ENCODE results near the gene BRPF3.
"Not testable (repeated sequence)": the region's sequence is repeated elsewhere in the genome, so short reads cannot be mapped to it uniquely, and the experiment has no call there.

The BRPF3 gene

GRCh38 chr6:36200998-36201596, 4.6 kb downstream of the BRPF3 start:
- DNase-seq = no peak

- DNase-seq = no peak
Measured at GRCh38 chr6:36201612-36202011, 5.1 kb downstream of the BRPF3 start.

- DNase-seq = no peak
Measured at GRCh38 chr6:36202101-36202500, 5.6 kb downstream of the BRPF3 start.

- no peak for DNase-seq
Measured at GRCh38 chr6:36204068-36204753, 7.7 kb downstream of the BRPF3 start.

GRCh38 chr6:36207155-36207554, 10.6 kb downstream of the BRPF3 start:
- DNase-seq = no peak

DNA sequence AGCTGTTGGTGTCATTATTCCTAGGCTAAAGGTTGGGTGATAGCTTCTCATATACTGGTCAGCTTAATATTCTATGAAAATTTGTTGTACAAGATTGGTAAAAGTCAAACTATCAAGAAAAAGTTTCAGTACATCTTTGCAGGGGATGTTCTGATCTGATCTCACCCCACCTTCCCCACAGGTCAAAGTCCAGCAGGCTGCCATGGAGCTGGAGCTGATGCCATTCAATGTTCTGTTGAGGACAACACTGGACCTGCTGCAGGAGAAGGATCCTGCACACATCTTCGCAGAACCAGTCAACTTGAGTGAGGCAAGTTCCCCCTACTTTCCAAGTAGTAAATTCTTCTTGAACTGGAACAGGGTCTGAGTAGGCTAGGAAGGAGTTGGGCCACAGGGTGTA, 13.1 kb downstream of the BRPF3 start:
- DNase-seq = no peak

GRCh38 chr6:36210182-36210581, 13.6 kb downstream of the BRPF3 start:
- no peak for DNase-seq

GRCh38 chr6:36210886-36211595, 14.5 kb downstream of the BRPF3 start:
- DNase-seq = no peak

GRCh38 chr6:36216559-36216958, 20.0 kb downstream of the BRPF3 start:
- no peak for DNase-seq

GRCh38 chr6:36217188-36217587, 20.6 kb downstream of the BRPF3 start:
- DNase-seq = no peak

GRCh38 chr6:36217946-36218345, 21.4 kb downstream of the BRPF3 start:
- DNase-seq = no peak

DNA sequence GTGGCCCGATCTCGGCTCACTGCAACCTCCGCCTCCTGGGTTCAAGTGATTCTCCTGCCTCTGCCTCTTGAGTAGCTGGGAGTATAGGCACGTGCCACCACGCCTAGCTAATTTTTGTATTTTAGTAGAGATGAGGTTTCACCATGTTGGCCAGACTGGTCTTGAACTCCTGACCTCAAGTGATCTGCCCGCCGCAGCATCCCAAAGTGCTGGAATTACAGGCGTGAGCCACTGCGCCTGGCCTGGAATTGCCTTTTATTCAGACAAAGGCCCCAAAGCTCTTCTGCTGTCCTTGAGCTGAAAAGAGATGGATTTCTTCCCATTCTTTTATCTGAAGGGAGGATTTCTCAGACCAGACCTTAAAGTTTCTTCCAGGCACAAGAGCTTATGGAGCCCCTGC, 22.0 kb downstream of the BRPF3 start:
- not testable (repeated sequence) for DNase-seq

DNA sequence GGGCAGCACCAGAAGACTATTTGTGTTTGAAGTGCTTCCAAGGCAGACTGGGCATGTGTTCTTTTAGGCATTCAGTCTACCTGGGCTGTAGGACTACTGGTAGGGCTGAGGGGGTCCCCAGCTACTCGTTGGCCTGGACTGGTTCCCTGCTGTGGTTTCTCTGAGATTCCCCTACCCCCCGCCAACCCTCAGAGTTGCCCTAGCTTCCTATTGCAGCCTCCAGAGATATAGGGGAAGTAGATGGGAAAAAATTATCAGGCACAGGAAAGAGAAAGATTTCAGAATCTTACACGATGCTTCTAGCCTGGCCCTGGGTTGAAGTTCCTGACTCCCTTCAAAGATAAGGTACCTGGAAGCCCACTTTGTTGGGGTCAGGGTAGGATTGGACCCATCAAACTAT, 22.5 kb downstream of the BRPF3 start:
- no peak for DNase-seq

- no peak for DNase-seq
Measured at GRCh38 chr6:36220226-36220625, 23.7 kb downstream of the BRPF3 start.

GRCh38 chr6:36221674-36222073, 25.1 kb downstream of the BRPF3 start:
- no peak for DNase-seq

DNA sequence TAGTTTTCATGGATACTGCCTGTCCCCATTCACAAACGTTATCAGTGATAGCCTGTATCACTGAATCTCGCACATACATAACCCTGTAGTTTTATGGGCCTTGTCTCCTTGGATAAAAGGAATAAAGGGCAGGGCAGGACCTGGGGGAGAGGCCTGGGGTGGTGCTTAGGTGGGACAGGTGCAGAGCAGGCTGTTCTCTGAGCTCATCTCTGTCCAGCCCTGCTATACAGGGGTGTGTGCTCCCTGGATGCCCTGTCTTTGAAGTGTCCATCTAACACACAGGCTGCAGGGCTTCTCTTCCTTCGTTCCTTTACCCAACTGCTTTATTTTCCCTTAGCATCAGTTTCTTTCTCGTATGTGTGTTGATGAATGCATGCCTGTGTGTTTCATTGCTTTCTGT, 26.4 kb downstream of the BRPF3 start:
- no peak for DNase-seq

GRCh38 chr6:36223706-36224105, 27.2 kb downstream of the BRPF3 start:
- DNase-seq = no peak

GRCh38 chr6:36224918-36225461, 28.4 kb downstream of the BRPF3 start:
- DNase-seq = peak; percentile 27

GRCh38 chr6:36226438-36227047, 30.0 kb downstream of the BRPF3 start:
- no peak for DNase-seq

DNA sequence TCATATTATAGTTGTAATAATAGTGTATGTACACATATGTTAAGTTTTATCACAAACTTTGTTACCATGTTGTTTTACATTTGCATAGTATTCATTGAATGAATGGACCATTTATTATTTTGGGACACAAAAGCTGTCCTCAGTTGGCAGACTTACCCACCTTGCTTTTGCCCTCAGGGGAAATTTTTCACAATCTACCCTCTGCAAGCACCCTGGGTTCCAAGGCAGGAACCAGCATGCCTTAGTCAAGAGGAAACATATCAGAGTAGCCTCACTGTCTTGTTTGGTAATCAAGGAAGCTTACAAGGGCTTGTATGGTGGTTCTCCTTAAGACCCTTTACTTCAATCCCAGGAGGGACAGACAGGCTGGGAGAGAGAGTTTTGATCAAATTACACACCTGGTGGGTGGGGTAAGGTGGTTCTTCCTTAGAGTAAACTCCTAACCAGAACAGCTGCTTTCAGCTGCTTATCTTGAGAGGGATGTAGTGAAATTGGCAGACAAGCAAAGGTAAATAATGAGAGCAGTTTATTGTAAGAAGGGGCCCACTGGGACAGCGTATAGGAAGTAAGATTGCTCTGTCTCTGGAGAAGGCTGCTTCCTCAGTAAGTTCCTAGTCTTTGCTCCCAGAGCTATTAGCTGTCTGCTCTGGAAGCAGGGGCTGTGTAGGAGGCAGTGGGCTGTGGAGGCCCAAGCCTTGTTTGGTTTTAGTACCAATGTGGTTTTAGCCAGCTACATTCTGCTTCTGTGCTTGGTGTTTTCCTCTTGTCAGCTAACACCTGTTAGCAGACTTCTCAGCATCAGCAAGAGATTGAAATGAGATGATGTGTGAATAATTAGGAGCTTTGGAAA, 31.1 kb downstream of the BRPF3 start:
- peak; percentile 69 for DNase-seq

DNA sequence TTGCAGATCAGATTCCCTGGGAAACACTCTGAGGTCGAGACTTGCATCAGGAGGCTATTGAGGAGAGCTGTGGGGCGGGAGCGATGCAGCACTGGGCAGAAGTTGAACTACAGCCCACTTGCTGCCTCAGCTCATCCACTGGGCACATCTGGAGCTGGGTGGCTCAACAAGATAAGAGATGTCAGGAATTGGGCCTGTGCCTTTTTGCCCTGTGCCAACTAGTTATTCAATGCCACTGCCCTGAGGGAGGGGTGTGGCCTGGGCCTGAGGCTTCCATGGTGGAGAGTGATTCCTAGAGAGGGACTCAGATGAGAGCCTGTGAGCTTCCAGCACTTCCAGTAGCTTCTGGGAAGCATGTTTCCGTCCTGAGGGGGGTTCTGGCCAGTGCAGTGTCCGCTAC, 32.7 kb downstream of the BRPF3 start:
- DNase-seq = no peak

DNA sequence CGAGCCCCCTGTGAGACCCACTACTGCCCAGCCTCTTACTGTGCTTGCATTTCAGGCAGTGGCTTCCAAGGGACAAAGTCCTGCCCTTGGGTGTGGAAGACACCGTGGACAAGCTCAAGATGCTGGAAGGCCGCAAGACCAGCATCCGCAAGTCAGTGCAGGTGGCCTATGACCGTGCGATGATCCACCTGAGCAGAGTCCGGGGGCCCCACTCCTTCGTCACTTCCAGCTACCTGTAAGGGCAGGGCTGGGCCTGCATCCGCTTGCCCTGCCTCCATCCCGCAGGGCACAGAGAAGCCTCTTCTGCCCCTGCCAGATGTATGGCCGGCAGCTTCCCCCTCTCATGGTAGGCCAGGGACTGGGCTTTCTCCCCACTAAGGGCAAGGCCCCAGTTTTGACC, 33.8 kb downstream of the BRPF3 start:
- no peak for DNase-seq

- DNase-seq = no peak
Measured at GRCh38 chr6:36232172-36232571, 35.6 kb downstream of the BRPF3 start.

All from NCI-H510A treated with DMSO at 0.1 percent for 48 hours (cell line).